H1 (cell line): ENCODE data around the gene KRTAP10-12.

Experiments
- POLR2A ChIP-seq, 2 experiments: IDR thresholded peaks; 1 replicate in 1 of 2; 2 replicates in 1 of 2; pipeline ENCODE4 v1.6.1; 2011; ENCODE audit warnings: low read depth in 2 of 2, low read length in 2 of 2, mild to moderate bottlenecking in 2 of 2; ENCODE audit errors: control extremely low read depth in 1 of 2
- TF ChIP-seq, protein P1 (sequence below): IDR thresholded peaks from 2 replicates; pipeline ENCODE4 v1.6.1; 2012; ENCODE audit warnings: inconsistent platforms

DNA sequence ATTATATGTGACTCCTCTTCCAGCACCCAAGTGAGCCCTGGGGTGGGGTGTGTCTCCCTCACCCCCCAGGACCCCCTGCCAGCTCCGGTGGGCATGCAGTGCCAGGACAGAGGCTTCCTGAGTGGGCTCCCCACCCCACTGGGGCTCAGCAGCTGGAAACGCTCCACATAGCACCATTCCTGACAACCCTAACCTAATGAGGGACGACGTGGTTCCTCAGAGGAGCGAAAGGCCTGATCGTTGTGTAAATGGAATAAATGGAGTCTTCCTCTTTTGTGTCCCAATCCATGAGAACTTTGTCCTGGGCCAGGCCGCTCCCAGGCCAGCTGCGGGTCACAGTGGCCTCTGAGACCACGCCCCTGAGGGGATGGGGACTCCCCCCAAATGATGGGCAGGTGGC is 16.2 kb downstream of the KRTAP10-12 start:
- no peak for TF ChIP-seq POLR2A (IDR thresholded peaks at IDR 0.05; ENCODE audit: control extremely low read depth in 1 of 2, low read depth in 2 of 2, low read length in 2 of 2)
- TF ChIP-seq, protein P1, sequence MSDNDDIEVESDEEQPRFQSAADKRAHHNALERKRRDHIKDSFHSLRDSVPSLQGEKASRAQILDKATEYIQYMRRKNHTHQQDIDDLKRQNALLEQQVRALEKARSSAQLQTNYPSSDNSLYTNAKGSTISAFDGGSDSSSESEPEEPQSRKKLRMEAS, result no peak
